ENCODE results near the gene CEBPZ.
A peak's percentile ranks its signal among the peaks of the same experiment; 100 is the strongest.

CEBPZ gene

DNA sequence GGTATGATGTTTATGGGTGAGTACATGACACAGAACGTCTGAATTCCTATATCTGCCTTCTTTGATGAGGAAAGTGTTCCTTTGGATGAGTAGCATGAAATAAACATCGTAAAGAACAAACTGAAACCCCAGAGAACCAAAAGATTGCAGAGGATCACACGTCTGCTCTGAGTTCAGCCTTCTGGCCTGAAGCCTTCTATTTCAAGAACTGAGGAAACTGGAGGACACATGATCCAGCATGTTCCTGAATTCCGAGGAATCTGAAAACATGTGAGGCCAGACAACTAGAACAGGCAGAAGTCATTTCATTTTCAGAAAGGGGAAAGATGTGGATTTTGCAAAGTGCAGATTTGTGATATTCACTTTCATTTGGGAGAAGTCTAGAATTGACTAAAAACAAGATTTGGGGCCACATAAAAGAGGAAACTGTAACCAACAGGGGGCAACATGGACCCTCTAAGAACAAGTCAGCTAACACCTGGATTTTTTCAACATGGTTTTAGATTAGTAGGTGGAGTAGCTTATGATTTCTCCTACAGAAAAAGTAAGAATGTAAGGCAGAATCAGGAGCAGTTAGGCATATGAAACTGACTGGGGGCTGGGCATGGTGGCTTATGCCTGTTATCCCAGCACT lies 51.3 kb downstream of the CEBPZ start:
- no peak for DNase-seq

DNA sequence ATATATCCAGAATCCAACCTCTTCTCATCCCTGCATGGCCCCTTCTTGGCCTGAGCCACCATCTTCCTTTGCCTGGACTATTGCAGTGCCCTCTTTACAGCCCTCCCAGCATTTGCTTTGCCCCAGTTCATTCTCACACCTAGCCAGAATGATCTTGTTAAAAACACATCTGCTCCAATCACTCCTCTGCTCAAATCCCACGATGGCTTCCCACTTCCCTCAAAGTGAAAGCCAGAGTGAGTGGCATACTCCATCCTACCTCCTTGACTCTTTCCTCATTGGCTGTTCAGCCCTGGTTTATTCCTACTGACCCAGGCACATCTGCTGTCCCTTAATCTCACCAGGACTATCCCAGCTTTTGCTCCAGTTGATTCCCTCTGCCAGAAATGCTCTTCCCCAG lies 57.7 kb downstream of the CEBPZ start:
- DNase-seq, result no peak

DNA sequence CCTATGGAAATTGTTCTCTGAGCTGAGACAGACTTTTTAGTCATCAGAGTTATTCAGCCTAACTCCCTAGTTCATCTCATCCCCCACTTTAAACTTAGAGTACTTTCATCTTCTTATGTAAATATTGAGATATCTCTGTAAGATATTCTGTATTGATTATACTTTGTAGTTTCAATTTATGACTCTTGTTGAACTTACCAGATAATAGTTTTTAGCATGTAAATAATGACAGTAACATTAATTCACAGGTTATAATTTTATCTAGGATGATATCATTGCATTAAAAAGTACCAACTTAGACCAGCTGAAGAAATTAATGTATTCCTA lies 59.8 kb downstream of the CEBPZ start:
- no peak for DNase-seq

DNA sequence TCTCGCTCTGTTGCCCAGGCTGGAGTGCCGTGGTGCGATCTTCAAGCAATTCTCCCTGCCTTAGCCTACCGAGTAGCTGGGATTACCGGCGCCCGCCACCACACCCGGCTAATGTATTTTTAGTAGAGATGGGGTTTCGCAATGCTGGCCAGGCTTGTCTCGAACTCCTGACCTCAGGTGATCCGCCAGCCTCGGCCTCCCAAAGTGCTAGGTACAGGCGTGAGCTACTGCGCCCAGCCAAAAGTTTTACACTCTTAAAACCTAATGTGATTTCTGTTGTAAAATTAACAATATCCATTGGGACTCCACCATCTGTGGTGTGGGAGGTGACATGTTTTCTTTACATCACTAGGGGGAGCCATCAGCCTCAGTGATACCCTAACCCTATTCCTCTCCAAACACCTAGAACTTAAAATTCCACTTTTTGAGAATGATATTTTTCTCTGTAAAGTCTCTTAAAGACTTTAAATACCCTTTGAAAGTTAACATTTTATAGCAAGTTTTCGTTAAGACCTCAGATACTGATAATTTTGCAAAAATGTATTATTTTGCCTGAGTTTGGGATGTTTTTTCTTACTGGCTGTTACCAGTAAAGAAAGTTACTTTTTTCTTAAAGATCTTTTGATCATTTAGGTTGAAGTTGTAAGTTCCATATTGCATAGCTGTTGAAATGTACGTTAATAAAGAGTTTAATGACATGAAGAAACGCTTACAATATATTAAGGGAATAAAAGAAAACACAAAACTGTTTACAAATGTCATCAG lies 63.0 kb downstream of the CEBPZ start:
- DNase-seq, result peak; percentile 52

DNA sequence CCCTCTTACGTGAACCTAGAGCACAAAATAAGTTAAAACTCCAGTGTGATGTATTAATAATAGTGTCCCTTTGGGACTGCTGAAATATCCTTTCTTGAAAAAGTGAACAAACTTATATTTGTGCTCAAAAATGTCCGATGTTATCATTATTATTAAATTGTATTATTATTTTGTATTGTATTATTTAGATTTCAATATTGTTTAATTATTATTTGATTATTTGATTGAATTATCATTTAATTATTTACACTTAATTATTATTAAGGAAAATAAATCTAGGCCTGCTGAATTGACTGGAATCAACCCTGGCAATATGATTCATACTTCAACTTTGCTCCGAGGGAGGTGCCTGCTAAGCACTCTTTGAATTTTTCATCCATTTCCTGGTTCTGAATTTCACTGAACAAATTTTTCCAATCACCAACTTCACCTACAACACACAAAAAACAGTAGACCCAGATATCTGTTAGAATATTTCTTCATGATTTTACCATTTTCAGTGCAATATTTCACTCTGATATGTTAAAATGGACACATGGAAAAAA lies 63.7 kb downstream of the CEBPZ start:
- DNase-seq, result no peak

DNA sequence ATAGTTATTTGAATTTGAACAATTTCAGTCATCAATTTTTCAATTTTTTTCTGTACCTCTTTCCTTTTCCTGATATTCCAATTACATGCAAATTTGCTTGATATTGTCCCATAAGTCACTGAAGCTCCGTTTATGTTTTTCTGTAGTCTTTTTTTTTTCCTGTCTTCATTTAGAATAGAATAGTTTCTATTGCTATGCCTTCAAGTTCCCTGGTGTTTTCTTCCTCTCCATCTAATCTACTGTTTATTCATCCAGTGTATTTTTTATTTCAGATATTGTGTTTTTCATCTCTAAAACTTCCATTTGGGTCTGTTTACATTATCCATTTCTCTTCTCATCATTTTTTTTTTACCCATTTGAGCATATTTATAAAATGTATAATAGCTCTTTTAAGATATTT lies 66.6 kb downstream of the CEBPZ start:
- no peak for DNase-seq

DNA sequence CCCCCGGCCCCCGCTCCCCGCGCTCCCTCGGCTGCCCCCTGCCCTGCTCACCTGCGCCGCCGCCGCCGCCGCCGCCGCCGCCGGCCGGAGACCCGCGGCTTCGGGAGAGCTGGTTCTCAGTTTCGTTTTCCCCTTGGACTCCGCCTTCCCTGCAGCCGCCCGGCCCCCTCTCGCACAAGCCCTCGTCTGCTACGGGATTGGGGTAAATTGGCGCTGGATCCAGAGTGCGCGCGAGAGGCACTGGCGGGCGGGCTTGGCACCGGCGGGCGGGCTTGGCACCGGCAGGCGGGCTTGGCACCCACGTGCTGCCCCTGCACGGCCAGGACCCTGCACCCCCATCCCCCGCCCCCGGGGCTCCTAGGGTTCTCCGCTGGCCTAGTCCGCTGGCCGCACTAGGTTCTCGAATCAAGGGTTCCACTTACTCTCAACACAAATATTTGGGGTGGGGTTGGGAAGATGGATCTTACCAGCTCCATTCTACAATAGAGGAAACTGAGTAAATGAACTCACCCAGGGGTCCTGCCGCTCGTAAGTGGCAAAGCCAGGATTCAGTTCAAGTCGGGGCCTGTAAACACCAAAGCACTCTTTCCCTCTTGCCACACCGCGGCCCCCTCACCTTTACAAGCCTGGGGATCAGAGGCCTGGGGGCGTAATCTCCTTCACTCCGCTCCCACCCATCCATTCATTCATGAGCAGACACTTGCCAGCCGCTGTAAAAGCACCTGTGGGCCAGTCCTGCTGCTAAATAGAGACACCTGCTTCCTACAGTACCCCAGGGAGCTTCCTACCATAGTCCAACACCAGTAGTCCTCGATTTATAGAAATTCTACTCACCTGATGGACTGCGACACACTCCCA lies 74.3 kb downstream of the CEBPZ start, which contains the start of gene EIF2AK2:
TSS of gene EIF2AK2 (minus strand) at position 124 of the 858 bp plus-strand sequence. CDS start 9,174 bp downstream, outside the sequence.
- peak; percentile 84 for DNase-seq

DNA sequence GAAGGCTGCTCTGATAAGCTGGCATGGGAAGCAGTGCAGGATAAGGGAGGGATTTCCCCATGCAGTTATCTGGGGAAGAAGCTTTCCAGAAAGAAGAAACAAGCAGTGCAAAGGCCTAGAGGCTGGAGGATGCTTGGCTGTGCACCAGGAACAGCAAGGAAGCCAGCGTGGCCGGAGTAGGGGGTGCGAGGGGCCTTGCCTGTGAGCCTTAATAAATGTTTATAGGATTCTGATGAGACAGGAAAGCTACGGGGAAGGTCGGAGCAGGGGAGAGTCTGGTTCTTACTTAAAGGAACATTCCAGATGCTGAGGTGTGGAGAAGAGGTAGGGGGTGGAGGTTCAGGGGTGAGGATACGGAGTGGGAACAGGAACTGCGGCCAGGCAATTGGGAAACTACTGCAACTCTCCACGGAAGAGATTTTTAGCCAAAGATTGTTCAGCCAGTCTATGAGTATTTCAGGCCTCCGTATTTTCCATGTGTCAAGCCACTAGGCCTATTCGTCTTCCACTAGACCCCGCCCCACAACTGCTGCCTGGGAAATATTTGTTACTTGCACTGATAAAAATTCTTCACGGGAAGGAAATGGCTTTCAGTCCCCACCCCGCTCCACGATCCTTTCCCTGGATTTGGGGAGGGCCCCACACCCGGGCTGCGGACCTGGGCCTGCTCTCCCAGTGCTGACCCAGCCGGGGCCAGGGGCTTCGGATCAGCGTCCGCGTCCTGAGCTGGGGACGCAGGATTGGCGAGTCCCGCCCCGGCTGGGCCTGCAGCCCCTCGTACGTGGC lies 75.1 kb downstream of the CEBPZ start:
- no peak for DNase-seq

DNA sequence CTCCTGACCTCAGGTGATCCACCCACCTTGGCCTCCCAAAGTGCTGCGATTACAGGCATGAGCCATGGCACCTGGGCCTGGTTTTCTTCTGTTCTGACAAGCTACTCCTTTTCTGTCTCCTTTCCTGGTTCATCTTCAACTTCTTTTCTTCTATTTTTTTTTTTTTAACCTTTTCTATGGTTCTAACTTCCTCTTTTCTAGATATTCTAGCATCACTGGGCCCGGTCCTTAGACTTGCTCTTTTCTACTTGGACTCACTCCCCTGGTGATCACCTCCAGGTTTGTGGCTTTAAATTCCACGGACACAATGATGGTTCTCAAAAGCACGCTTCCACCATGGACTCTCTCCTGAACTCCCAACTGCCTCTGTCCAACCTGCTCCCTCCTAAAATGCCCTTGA lies 76.6 kb downstream of the CEBPZ start:
- no peak for DNase-seq

DNA sequence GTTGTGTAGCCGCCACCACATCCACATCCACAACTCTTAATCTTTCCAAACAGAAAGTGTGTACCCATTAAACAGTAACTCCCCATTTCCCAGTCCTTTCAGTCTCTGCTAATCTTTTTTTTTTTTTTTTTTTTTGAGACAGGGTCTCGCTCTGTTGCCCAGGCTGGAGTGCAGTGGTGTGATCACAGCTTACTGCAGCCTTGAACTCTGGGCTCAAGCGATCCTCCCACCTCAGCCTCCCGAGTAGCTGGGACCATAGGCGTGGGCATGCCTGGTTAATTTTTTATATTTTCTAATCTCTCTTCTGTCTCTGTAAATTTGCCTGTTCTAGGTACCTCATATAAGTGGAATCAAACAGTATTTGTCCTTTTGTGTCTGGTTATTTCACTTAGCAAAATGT lies 78.2 kb downstream of the CEBPZ start:
- no peak for DNase-seq

All from CD4-positive, alpha-beta T cell treated with Interleukin-12 subunit alpha and Interleukin-12 subunit beta, for 1 hour (primary cell).